Ascending aorta (tissue), 2 donors: ENCODE data around the gene ADAT1. TPM values are rescaled to one million over a fixed set of nuclear protein-coding genes. Genes with fewer than 3 reads are reported as not detected.

Source experiments
- DNase-seq, 2 donors: peaks; one replicate each; pipeline ENCODE4 v3.0.0-alpha.2; 2019; ENCODE audit warnings: low spot score in 2 of 2
- H3K27ac ChIP-seq, 2 donors: fragments of 200-600 bp; sonication (generic); one replicate each; pipeline ENCODE4 v1.5.1; 2016 to 2017; ENCODE audit warnings: mild to moderate bottlenecking in 1 of 2
- H3K27me3 ChIP-seq: fragments of 200-600 bp; sonication (generic); one replicate; pipeline ENCODE4 v1.5.1; 2017
- H3K36me3 ChIP-seq, 2 donors: fragments of 200-600 bp; sonication (generic); one replicate each; pipeline ENCODE4 v1.5.1; 2016
- H3K4me1 ChIP-seq, 2 donors: fragments of 200-600 bp; sonication (generic); one replicate each; pipeline ENCODE4 v1.5.1; 2016 to 2017; ENCODE audit warnings: mild to moderate bottlenecking in 1 of 2
- H3K4me3 ChIP-seq, 2 donors: fragments of 200-600 bp; sonication (generic); one replicate each; pipeline ENCODE4 v1.5.1; 2016 to 2017; ENCODE audit warnings: mild to moderate bottlenecking in 1 of 2
- H3K9me3 ChIP-seq, 2 donors: fragments of 200-600 bp; sonication (generic); one replicate each; pipeline ENCODE4 v1.5.1; 2016
- intact Hi-C: fragments of 100-400 bp; cut with DNase I; formaldehyde crosslinking; loops from one replicate; pipeline ENCODE4 v1.15.1; 2023
- total RNA-seq: library from RNA; depleted of rRNA; stranded (reverse); fragments of >200 nt; gene quantifications from one replicate; pipeline ENCODE4 v1.1.0, GENCODE V29; 2016
- TF ChIP-seq, protein P1 (sequence below), 3 experiments: fragments of 200-600 bp in 2 of 3; fragments of 450-650 bp in 1 of 3; sonication (generic) in 2 of 3; IDR thresholded peaks; one replicate each; pipeline ENCODE4 v1.5.1; 2016 to 2019; ENCODE audit warnings: antibody characterized with exemption in 3 of 3, mild to moderate bottlenecking in 1 of 3, moderate library complexity in 1 of 3

ADAT1 gene
- total RNA-seq, 1 donor from 2014 or later, result 21.2 TPM

DNA sequence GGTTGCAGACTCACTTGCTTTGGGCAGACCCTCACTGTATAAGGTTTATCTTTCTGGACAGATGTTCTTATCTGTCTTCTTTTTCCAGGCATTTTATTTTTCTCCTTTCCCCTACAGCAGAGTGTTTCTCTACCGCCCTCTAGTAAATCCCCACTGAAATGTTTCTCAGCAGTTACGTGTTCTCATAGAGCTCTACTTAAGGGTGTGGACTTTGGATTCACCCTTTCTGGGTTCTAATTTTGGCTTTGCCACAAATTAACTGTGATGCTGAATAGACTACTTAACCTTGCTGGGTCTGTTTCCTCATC lies 2.0 kb downstream of the ADAT1 start:
- intact Hi-C loops, result loop anchor here (10.0 kb wide), 1 partner anchor 636 kb away; the partner anchor contains the start of gene WDR59
- no peak for DNase-seq
- peaks cover 0 to 27% of the 10 kb centered on the region in 2 donors for H3K4me1 ChIP-seq
- H3K27me3 ChIP-seq, result no peaks in the 10 kb centered on the region
- peaks cover 24 to 42% of the 10 kb centered on the region in 2 donors for H3K36me3 ChIP-seq
- TF ChIP-seq, protein P1, sequence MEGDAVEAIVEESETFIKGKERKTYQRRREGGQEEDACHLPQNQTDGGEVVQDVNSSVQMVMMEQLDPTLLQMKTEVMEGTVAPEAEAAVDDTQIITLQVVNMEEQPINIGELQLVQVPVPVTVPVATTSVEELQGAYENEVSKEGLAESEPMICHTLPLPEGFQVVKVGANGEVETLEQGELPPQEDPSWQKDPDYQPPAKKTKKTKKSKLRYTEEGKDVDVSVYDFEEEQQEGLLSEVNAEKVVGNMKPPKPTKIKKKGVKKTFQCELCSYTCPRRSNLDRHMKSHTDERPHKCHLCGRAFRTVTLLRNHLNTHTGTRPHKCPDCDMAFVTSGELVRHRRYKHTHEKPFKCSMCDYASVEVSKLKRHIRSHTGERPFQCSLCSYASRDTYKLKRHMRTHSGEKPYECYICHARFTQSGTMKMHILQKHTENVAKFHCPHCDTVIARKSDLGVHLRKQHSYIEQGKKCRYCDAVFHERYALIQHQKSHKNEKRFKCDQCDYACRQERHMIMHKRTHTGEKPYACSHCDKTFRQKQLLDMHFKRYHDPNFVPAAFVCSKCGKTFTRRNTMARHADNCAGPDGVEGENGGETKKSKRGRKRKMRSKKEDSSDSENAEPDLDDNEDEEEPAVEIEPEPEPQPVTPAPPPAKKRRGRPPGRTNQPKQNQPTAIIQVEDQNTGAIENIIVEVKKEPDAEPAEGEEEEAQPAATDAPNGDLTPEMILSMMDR (IDR thresholded peaks at IDR 0.05), result peak; percentile 6 to 60 (median 33)
- no peak overlapping the region for H3K4me3 ChIP-seq
- H3K9me3 ChIP-seq, result no peaks in the 10 kb centered on the region
- no peak overlapping the region for H3K27ac ChIP-seq

DNA sequence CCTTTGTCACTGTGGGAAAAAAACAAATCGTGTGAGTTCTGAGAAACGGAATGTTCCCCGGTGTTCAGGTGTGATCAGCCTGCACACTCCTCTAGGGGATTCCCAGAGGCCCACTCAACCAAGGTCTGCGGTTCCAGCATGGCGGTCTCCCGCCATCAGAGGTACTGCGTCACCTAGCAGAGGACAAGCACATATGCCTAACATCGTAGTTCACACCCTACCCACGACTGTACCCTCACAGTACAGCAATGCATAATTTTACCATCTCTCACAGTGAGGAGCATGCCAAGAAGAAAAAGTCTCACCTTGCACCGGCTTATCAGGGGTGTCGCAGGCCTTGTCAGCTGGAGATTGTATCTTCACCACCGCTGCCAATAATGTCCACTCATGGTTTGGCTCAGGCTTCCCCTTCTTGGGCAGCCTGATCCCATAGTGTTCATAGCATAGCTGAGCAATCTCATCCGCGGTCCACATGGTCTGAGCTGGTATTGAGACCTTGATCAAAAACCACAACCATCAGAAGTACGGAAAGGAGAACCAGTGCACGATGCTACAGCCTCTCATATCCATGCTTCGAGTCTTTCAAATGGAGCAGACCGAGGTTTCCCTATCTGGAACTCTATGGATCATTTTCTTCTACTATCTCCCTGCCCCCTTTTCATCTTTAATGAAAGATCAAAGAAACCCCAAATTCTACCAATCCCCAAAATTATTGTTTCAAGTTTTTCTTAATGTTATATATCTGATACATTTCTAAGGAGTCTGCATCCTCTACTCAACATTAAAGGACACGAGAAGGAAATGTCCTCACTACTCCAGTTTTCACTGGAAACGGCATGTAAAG lies 2.5 kb downstream of the ADAT1 start:
- DNase-seq, result no peak
- Histone ChIP-seq H3K4me1 (peaks cover 0 to 27% of the 10 kb centered on the region in 2 donors), H3K36me3 (peaks cover 29 to 43% of the 10 kb centered on the region in 2 donors), H3K27me3 (no peaks in the 10 kb centered on the region), H3K27ac (no peak overlapping the region), H3K9me3 (no peaks in the 10 kb centered on the region), H3K4me3 (no peak overlapping the region)
- intact Hi-C loops, result loop anchor here (10.0 kb wide), 1 partner anchor 636 kb away; the partner anchor contains the start of gene WDR59
- TF ChIP-seq, protein P1 (IDR thresholded peaks at IDR 0.05), result no peak

DNA sequence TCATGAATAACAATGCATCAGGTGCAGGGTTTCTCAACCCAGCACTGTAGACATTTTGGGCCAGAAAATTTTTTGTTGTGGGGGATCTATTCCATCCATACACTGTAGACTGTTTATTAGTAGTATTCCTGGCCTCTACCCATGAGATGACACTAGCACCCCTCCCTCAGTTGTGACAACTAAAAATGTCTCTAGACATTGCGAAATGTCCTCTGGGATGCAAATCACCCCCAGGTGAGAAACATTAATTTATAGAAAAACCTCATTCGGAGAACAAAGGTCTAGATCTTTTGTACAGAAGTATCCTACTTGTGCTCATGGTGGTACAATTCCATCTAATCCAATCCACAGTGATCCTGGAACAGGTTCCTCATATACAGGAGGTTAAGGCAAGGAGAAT lies 4.3 kb downstream of the ADAT1 start:
- intact Hi-C loops, result no loop called here
- Histone ChIP-seq H3K4me3 (no peak overlapping the region), H3K27me3 (no peaks in the 10 kb centered on the region), H3K36me3 (peaks cover 43 to 57% of the 10 kb centered on the region in 2 donors), H3K27ac (no peak overlapping the region), H3K4me1 (peaks cover 0 to 26% of the 10 kb centered on the region in 2 donors), H3K9me3 (no peaks in the 10 kb centered on the region)
- TF ChIP-seq, protein P1 (IDR thresholded peaks at IDR 0.05), result no peak
- DNase-seq, result no peak

DNA sequence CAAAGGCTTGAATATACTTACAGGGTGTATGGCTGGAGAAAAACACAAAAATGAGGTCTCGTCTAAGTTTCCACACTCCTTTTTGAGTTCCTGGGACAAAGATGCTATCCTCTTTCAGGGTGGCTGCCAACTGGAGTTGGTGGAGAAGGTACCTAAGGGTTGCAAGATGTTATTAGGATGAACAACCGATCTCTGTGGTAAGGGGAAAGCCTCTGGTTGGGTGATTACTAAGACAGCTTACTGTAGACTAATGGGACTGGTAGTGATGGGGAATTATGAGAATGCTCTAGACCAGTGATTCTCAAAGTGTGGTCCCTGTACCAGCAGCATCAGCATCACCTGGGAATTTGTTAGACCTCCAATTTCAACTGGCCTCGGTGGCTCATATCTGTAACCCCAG lies 6.0 kb downstream of the ADAT1 start:
- Histone ChIP-seq H3K36me3 (peaks cover 59 to 73% of the 10 kb centered on the region in 2 donors), H3K27me3 (no peaks in the 10 kb centered on the region), H3K27ac (no peak overlapping the region), H3K4me1 (peaks cover 0 to 18% of the 10 kb centered on the region in 2 donors), H3K4me3 (no peak overlapping the region), H3K9me3 (no peaks in the 10 kb centered on the region)
- TF ChIP-seq, protein P1 (IDR thresholded peaks at IDR 0.05), result no peak
- intact Hi-C loops, result no loop called here
- no peak for DNase-seq

DNA sequence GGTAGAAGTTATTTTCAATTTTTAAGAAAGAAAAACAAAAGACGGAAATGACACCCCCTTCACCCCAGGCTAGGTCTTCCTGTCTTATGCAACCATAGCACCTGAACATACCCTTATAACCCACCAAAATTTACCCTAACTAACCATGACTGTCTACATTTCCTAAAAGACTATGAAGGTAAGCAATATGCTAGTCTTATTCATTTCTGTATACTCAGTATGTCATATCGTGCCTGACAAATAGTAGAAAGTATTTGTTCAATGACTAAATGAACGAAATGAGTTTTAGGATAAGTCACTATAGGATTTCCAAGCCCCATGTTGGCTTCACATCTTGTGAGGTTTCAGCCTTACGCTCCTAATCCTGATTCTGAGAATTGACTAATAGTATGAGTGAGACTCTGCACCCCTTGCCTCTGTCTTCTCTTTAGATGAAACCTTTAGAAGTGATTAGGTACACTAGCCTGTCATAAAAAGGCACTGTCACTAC lies 6.5 kb downstream of the ADAT1 start:
- peaks cover 62 to 79% of the 10 kb centered on the region in 2 donors for H3K36me3 ChIP-seq
- TF ChIP-seq, protein P1 (IDR thresholded peaks at IDR 0.05), result no peak

More for the DNA sequence above, 6.5 kb downstream of the ADAT1 start:
- H3K4me3 ChIP-seq, result no peak overlapping the region
- intact Hi-C loops, result no loop called here
- peaks cover 0 to 13% of the 10 kb centered on the region in 2 donors for H3K4me1 ChIP-seq
- no peak for DNase-seq
- H3K9me3 ChIP-seq, result no peaks in the 10 kb centered on the region
- H3K27me3 ChIP-seq, result no peaks in the 10 kb centered on the region
- H3K27ac ChIP-seq, result no peak overlapping the region
